IMR-90 (cell line): ENCODE measurements around the gene HAGH. TPM values are rescaled to one million over a fixed set of nuclear protein-coding genes. Genes with fewer than 3 reads are reported as not detected.

Experiments used
- ATAC-seq: fragments of 200-7000 bp; cut with Tn5 transposase; 2 replicates; pipeline ENCODE4 v1.9.1; 2020; ENCODE audit warnings: low read depth, mild to moderate bottlenecking, moderate library complexity
- BruUV-seq: library from RNA; stranded (reverse); fragments of 400-500 nt; replicated peaks from 2 replicates; lab custom pipeline; 2021; lab: Mats Ljungman, UMichigan
- CTCF ChIA-PET: fragments of 300-600 bp; formaldehyde crosslinking; extraction: SDS; loops from one replicate; lab custom pipeline; 2021; ENCODE audit warnings: antibody characterized with exemption; lab: Yijun Ruan, JAX
- POLR2A ChIA-PET: fragments of 300-600 bp; sonication (Branson Sonifier 250); formaldehyde crosslinking; loops from one replicate; lab custom pipeline; 2022; ENCODE audit warnings: antibody characterized with exemption; ENCODE audit not compliant: unreplicated experiment; lab: Charles Lee
- DNase-seq: peaks from one replicate; pipeline ENCODE4 v3.0.0; 2013
- H2AFZ ChIP-seq: replicated peaks from 2 replicates; pipeline ENCODE3; 2013; ENCODE audit warnings: low read length, mild to moderate bottlenecking; ENCODE audit not compliant: poor library complexity
- H2AK5ac ChIP-seq: 2 replicates; pipeline ENCODE4 v1.6.1; 2013; ENCODE audit warnings: low read depth, low read length, inconsistent platforms
- H2AK9ac ChIP-seq: replicated peaks from 2 replicates; pipeline ENCODE3; 2013; ENCODE audit warnings: mild to moderate bottlenecking, low read depth, low read length, moderate library complexity; ENCODE audit not compliant: poor library complexity
- H2BK120ac ChIP-seq: 2 replicates; pipeline ENCODE4 v1.6.1; 2013; ENCODE audit warnings: low read depth, low read length, inconsistent platforms
- H2BK15ac ChIP-seq: 3 replicates; pipeline ENCODE4 v1.6.1; 2013; ENCODE audit warnings: low read depth, low read length, inconsistent platforms
- H2BK20ac ChIP-seq: 2 replicates; pipeline ENCODE4 v1.6.1; 2013; ENCODE audit warnings: low read depth, mild to moderate bottlenecking, inconsistent platforms, low read length, moderate library complexity
- H2BK5ac ChIP-seq: 2 replicates; pipeline ENCODE4 v1.6.1; 2013; ENCODE audit warnings: mild to moderate bottlenecking, low read depth, low read length, inconsistent platforms; ENCODE audit not compliant: poor library complexity, severe bottlenecking
- H3K14ac ChIP-seq: replicated peaks from 2 replicates; pipeline ENCODE4 v1.6.1; 2013; ENCODE audit warnings: low read depth, low read length, inconsistent platforms
- H3K18ac ChIP-seq: 2 replicates; pipeline ENCODE4 v1.6.1; 2013; ENCODE audit warnings: low read depth, low read length, control low read depth
- H3K23ac ChIP-seq: 2 replicates; pipeline ENCODE4 v1.6.1; 2013; ENCODE audit warnings: low read depth, low read length, inconsistent platforms
- H3K27ac ChIP-seq: 2 replicates; pipeline ENCODE4 v1.5.1; 2013; ENCODE audit warnings: mild to moderate bottlenecking, control low read depth, low read length; ENCODE audit not compliant: insufficient read depth
- H3K27me3 ChIP-seq: 2 replicates; pipeline ENCODE4 v1.6.1; 2013; ENCODE audit warnings: low read length; ENCODE audit not compliant: control insufficient read depth, insufficient read depth
- H3K36me3 ChIP-seq: 2 replicates; pipeline ENCODE4 v1.6.1; 2013; ENCODE audit warnings: low read length, mixed read lengths; ENCODE audit not compliant: control insufficient read depth, insufficient read depth
- H3K4ac ChIP-seq: 2 replicates; pipeline ENCODE4 v1.6.1; 2013; ENCODE audit warnings: low read depth, low read length, inconsistent platforms
- H3K4me1 ChIP-seq: 2 replicates; pipeline ENCODE4 v1.6.1; 2013; ENCODE audit warnings: low read length, mixed read lengths; ENCODE audit not compliant: control insufficient read depth, insufficient read depth
- H3K4me2 ChIP-seq: 2 replicates; pipeline ENCODE4 v1.6.1; 2013; ENCODE audit warnings: low read depth, mild to moderate bottlenecking, control low read depth, low read length, moderate library complexity
- H3K4me3 ChIP-seq: 2 replicates; pipeline ENCODE4 v1.5.1; 2013; ENCODE audit warnings: low read depth, mild to moderate bottlenecking, control low read depth, low read length, moderate library complexity; ENCODE audit not compliant: insufficient read depth
- H3K56ac ChIP-seq: 2 replicates; pipeline ENCODE4 v1.6.1; 2013; ENCODE audit warnings: low read length, inconsistent platforms; ENCODE audit not compliant: insufficient read depth; ENCODE audit errors: extremely low read depth
- H3K79me1 ChIP-seq, 2 experiments: 2 replicates each; pipeline ENCODE4 v1.6.1; 2013; ENCODE audit warnings: low read length in 2 of 2, inconsistent platforms in 1 of 2, low read depth in 1 of 2
- H3K9ac ChIP-seq: 2 replicates; pipeline ENCODE4 v1.6.1; 2013; ENCODE audit warnings: low read depth, low read length, control low read depth
- H3K9me1 ChIP-seq: 2 replicates; pipeline ENCODE4 v1.6.1; 2013; ENCODE audit warnings: low read length, inconsistent platforms; ENCODE audit not compliant: insufficient read depth
- H3K9me3 ChIP-seq: 2 replicates; pipeline ENCODE4 v1.6.1; 2013; ENCODE audit warnings: low read length; ENCODE audit not compliant: control insufficient read depth, insufficient read depth
- H4K20me1 ChIP-seq: 2 replicates; pipeline ENCODE4 v1.6.1; 2013; ENCODE audit warnings: low read length, inconsistent platforms; ENCODE audit not compliant: insufficient read depth
- H4K5ac ChIP-seq: 2 replicates; pipeline ENCODE4 v1.6.1; 2013; ENCODE audit warnings: mild to moderate bottlenecking, low read depth, low read length, control low read depth
- H4K8ac ChIP-seq, 2 experiments: 2 replicates each; pipeline ENCODE4 v1.6.1; 2013; ENCODE audit warnings: low read depth in 2 of 2, low read length in 2 of 2, control low read depth in 1 of 2, inconsistent platforms in 1 of 2
- H4K91ac ChIP-seq: 2 replicates; pipeline ENCODE4 v1.6.1; 2013; ENCODE audit warnings: low read depth, low read length, inconsistent platforms; ENCODE audit not compliant: insufficient read depth
- BHLHE40 ChIP-seq: fragments of 150-350 bp; IDR thresholded peaks from 2 replicates; pipeline ENCODE4 v1.6.1; 2016; ENCODE audit warnings: mild to moderate bottlenecking, low read depth, low read length
- CTCF ChIP-seq: conservative IDR thresholded peaks from 2 replicates; pipeline ENCODE4 v1.5.1; 2012; ENCODE audit warnings: mild to moderate bottlenecking, low read depth, low read length, improper control_type of control experiment
- FOS ChIP-seq: fragments of 150-350 bp; IDR thresholded peaks from 2 replicates; pipeline ENCODE4 v1.6.1; 2016; ENCODE audit warnings: low read depth, low read length
- MAFK ChIP-seq: IDR thresholded peaks from 2 replicates; pipeline ENCODE4 v1.6.1; 2012; ENCODE audit warnings: low read depth, low read length, improper control_type of control experiment
- POLR2A ChIP-seq: IDR thresholded peaks from 2 replicates; pipeline ENCODE4 v1.6.1; 2012; ENCODE audit warnings: mild to moderate bottlenecking, low read depth, low read length
- RFX5 ChIP-seq: IDR thresholded peaks from 2 replicates; pipeline ENCODE4 v1.8.0; 2012; ENCODE audit warnings: low read depth, mild to moderate bottlenecking, low read length, moderate library complexity
- SMC3 ChIP-seq: fragments of 150-350 bp; IDR thresholded peaks from 2 replicates; pipeline ENCODE4 v1.6.1; 2016; ENCODE audit warnings: low read depth, mild to moderate bottlenecking, antibody characterized with exemption, low read length, moderate library complexity
- WGBS, 2 experiments: methylation state at CpG; one replicate each; pipeline versions ENCODE4 v1.1.5 to v1.1.7; 2013; ENCODE audit warnings: missing lambda C conversion rate in 2 of 2; ENCODE audit not compliant: insufficient read length in 1 of 2; ENCODE audit errors: extremely low coverage in 2 of 2; 5-methylcytosine and 5-hydroxymethylcytosine counted together
- dilution Hi-C: fragments of 300-500 bp; cut with HindIII; formaldehyde crosslinking; loops from one replicate; pipeline ENCODE4 v1.14.3; 2018; ENCODE audit warnings: low sequenced_read_pairs; ENCODE audit not compliant: unreplicated experiment
- in situ Hi-C: fragments of 300-500 bp; cut with MboI; formaldehyde crosslinking; loops from 3 replicates; pipeline ENCODE4 v1.14.3; 2019; ENCODE audit warnings: low sequenced_read_pairs, inconsistent platforms, mixed read lengths
- intact Hi-C: fragments of 100-400 bp; cut with micrococcal nuclease; formaldehyde crosslinking; loops from 2 replicates; pipeline ENCODE4 v1.10.0; 2022
- polyA plus RNA-seq, 3 experiments: library from polyadenylated mRNA; depleted of rRNA; stranded (reverse); fragments of >200 nt; gene quantifications; 2 replicates each; pipeline ENCODE4 v1.2.3, GENCODE V29; 2012; ENCODE audit warnings: low replicate concordance in 1 of 3
- total RNA-seq: library from RNA; depleted of rRNA; stranded (reverse); fragments of >200 nt; gene quantifications from 2 replicates; pipeline ENCODE4 v1.2.3, GENCODE V29; 2012

Gene HAGH
- total and polyA plus RNA-seq, 2 of the 4 experiments (the other 2 are of a cell fraction) = 30.8 to 52.2 TPM

GRCh38 chr16:1777375-1778199 lies 49.0 kb downstream of the HAGH start (continued):
- no peak for TF ChIP-seq CTCF

- no peak overlapping the region for H3K18ac ChIP-seq
- H3K9ac ChIP-seq = no peak overlapping the region
- peaks cover 32% of the 10 kb centered on the region for H3K36me3 ChIP-seq
- CTCF ChIA-PET = no interaction called here
- no peak overlapping the region for H2BK5ac ChIP-seq
- no peaks in the 10 kb centered on the region for H3K27me3 ChIP-seq
- no peak overlapping the region for H3K4me2 ChIP-seq
- POLR2A ChIA-PET = no interaction called here
- DNase-seq (no peak), ATAC-seq (no peak)
- H2BK15ac ChIP-seq = no peak overlapping the region
- H2BK20ac ChIP-seq = no peak overlapping the region
- intact Hi-C loops (no loop called here), dilution Hi-C loops (no loop called here), in situ Hi-C loops (no loop called here)
- H3K14ac ChIP-seq = no peak overlapping the region
- no peak for TF ChIP-seq SMC3
- no peak for TF ChIP-seq RFX5
- TF ChIP-seq FOS = no peak
- no peak for TF ChIP-seq POLR2A
- no peak for TF ChIP-seq BHLHE40
- TF ChIP-seq MAFK = no peak
- H3K4me1 ChIP-seq = peaks cover 14% of the 10 kb centered on the region
- peaks cover 18% of the 10 kb centered on the region for H4K20me1 ChIP-seq
- no peaks in the 10 kb centered on the region for H3K9me3 ChIP-seq
- peaks cover 14 to 63% of the 10 kb centered on the region in 2 experiments for H3K79me1 ChIP-seq
- H3K4me3 ChIP-seq = no peak overlapping the region
- peaks cover 7% of the 10 kb centered on the region; the same call in 1 of the 2 replicates for H3K9me1 ChIP-seq
- no peak overlapping the region for H2AK5ac ChIP-seq
- no TSS peak for BruUV-seq
- no peak overlapping the region for H4K8ac ChIP-seq
- no peak overlapping the region for H4K5ac ChIP-seq
- H3K4ac ChIP-seq = no peak overlapping the region
- H4K91ac ChIP-seq = no peak overlapping the region
- H2AFZ ChIP-seq = peak overlapping the region; percentile 51
- no peak overlapping the region for H2AK9ac ChIP-seq
- H3K27ac ChIP-seq = no peak overlapping the region
- no peak overlapping the region for H3K23ac ChIP-seq
- 97% methylated on average over 19 of the region's 22 CpGs; no CpG with 5 or more reads in 1 of the 2 experiments for WGBS, 2 experiments
- H2BK120ac ChIP-seq = no peak overlapping the region
- no peak overlapping the region for H3K56ac ChIP-seq
These were observed 49.6 kb downstream of the HAGH start for GRCh38 chr16:1776991-1777374.
